ENCODE measurements around the gene MYO3B.
"Not testable (repeated sequence)": the region's sequence is repeated elsewhere in the genome, so short reads cannot be mapped to it uniquely, and the experiment has no call there.

The MYO3B gene

DNA sequence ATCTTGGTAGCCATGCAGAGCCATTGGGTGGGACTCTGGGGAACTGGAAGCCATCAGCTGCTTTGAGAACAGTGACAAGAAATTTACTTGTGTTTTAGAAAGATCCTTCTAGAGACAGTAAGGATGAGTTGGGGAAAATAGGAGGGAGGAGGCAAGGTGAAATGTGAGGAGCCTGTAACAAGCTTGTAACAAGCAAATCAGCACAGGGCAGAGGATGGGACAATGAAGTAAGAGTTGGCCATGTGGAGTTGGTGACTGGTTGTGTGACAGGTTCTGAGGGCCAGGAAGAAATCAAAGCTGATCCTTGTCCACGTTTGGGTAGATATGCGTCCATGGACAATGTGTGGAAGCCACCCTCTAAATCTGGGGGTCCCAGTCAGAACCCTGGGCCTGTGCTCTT is 84.4 kb downstream of the MYO3B start:
- no peak overlapping the region for H3K27ac ChIP-seq
- TF ChIP-seq ZFX (IDR thresholded peaks at IDR 0.05), result no peak
- TF ChIP-seq, protein P1, sequence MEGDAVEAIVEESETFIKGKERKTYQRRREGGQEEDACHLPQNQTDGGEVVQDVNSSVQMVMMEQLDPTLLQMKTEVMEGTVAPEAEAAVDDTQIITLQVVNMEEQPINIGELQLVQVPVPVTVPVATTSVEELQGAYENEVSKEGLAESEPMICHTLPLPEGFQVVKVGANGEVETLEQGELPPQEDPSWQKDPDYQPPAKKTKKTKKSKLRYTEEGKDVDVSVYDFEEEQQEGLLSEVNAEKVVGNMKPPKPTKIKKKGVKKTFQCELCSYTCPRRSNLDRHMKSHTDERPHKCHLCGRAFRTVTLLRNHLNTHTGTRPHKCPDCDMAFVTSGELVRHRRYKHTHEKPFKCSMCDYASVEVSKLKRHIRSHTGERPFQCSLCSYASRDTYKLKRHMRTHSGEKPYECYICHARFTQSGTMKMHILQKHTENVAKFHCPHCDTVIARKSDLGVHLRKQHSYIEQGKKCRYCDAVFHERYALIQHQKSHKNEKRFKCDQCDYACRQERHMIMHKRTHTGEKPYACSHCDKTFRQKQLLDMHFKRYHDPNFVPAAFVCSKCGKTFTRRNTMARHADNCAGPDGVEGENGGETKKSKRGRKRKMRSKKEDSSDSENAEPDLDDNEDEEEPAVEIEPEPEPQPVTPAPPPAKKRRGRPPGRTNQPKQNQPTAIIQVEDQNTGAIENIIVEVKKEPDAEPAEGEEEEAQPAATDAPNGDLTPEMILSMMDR (conservative IDR thresholded peaks at IDR 0.05), result no peak

DNA sequence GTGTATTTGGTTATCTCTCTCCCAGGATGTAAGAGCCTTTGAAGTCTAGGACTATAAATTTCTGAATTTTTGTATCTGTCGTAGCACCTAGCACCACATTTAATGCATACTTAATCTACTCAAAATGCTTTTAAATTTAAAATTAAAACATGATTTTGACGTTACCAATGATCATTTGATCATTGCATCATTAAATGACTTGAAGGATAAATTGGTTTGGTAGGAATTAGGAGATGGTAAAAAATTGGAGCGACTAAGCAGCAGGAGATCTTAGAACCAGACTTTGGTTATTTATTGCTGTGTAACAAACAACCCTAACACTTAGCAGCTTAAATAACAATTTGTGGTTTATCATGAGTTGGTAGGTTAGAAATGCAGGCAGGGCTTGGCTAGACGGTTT is 84.9 kb downstream of the MYO3B start:
- H3K27ac ChIP-seq, result no peak overlapping the region
- TF ChIP-seq, protein P1 (conservative IDR thresholded peaks at IDR 0.05), result no peak
- TF ChIP-seq ZFX (IDR thresholded peaks at IDR 0.05), result no peak

DNA sequence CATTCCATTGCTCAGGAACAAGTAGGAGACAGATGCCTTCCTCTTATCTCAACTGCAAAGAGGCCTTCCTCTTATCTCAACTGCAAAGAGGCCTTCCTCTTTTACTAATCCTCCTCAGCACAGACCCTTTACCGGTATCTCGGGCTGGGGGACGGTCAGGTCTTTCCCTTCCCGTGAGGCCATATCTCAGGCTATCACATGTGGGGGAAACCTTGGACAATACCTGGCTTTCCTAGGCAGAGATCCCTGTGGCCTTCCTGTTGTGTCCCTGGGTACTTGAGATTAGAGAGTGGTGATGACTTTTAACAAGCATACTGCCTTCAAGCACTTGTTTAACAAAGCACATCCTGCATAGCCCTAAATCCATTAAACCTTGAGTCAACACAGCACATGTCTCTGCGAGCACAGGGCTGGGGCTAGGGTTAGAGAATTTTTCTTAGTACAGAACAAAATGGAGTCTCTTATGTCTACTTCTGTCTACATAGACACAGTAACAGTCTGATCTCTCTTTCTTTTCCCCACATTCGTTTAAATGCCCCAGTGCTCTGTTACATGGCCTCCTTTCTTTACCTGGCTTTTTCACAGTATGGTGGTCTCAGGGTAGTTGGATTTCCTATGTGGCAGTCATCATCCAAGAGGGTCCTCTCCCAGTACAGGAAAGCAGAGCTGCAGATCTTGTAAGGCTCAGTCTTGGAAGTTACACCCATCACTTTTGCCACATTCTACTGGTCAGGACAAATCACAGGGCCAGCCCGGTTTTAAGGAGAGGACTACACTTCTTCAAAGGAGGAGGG is 86.0 kb downstream of the MYO3B start:
- H3K27ac ChIP-seq, result not testable (repeated sequence)

DNA sequence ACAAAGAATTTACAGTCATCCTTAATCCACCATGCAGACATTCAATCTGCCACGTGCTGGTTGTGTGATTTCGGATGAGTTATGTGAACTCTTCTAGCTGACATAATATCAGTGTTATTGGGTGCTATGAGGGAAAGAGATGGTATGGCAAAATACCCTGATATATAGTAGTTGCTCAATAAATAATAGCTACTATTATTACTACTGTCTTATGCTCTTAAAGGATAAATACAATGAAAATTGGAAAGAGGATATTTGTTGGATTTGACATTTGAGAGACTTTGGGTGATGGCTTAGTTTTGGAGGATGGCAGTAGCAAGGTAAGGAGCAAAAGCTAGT is 86.5 kb downstream of the MYO3B start:
- H3K27ac ChIP-seq, result no peak overlapping the region
- TF ChIP-seq, protein P1 (conservative IDR thresholded peaks at IDR 0.05), result no peak
- TF ChIP-seq ZFX (IDR thresholded peaks at IDR 0.05), result no peak

DNA sequence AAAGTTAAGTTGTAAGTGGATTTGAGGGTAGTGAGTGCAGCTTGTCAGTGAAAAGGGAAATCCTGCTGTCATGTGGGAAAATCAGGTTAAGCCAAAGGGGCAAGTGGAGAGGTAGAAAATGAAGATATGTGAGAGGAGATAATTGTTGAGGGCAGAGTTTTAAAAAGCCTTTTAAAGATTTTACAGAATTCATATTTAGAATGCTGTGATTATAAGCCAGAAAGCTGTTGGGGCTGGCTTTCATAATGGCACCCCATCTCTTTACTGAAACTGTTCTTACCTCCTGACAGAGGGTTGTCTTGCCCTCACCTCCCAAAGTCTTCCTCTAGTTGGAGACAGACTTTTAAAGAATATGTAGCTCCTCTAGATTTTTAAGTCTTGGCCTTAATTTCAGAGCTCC is 86.9 kb downstream of the MYO3B start:
- H3K27ac ChIP-seq, result no peak overlapping the region
- no peak for TF ChIP-seq ZFX (IDR thresholded peaks at IDR 0.05)
- TF ChIP-seq, protein P1 (conservative IDR thresholded peaks at IDR 0.05), result no peak

DNA sequence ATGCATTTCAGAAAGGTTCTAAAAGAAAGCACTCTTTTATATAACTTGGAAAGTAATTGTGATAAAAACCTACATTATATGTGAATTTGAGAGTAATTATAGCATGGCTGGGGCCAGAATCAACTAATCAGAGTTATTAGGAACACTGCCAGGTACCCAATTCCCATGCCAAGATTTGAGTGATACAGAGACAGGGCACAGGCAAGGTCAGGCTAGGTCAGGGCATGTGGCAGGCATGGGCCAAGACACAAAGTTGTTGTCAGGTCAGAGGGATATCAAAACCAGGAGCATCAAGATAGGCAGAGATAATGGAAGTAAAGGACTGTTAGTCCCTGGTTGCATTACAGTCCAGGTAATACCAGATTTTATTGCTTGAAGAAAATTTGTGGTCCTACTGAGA is 87.4 kb downstream of the MYO3B start:
- TF ChIP-seq ZFX (IDR thresholded peaks at IDR 0.05), result no peak
- TF ChIP-seq, protein P1 (conservative IDR thresholded peaks at IDR 0.05), result no peak

DNA sequence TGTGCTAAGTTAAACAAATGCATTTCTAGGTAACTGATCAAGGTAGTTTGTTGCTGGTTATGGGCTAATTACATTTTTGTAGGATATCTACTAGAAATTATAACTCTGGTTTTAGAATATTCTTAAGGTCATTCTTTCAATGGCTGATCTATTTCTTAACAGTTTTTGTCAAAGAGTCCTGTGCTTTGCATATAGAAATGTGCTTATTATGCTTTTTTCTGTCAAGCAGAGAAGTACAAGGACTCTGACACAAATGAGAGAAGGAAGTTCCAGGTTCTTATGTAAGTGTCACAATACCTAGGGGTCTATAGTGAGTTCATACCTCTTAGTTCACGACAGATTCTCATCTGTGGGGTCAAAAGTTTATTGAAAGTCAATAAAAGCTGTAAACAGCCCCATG is 88.4 kb downstream of the MYO3B start:
- H3K27ac ChIP-seq, result no peak overlapping the region
- no peak for TF ChIP-seq ZFX (IDR thresholded peaks at IDR 0.05)
- TF ChIP-seq, protein P1 (conservative IDR thresholded peaks at IDR 0.05), result no peak

More for the DNA sequence above, 87.4 kb downstream of the MYO3B start:
- no peak overlapping the region for H3K27ac ChIP-seq

DNA sequence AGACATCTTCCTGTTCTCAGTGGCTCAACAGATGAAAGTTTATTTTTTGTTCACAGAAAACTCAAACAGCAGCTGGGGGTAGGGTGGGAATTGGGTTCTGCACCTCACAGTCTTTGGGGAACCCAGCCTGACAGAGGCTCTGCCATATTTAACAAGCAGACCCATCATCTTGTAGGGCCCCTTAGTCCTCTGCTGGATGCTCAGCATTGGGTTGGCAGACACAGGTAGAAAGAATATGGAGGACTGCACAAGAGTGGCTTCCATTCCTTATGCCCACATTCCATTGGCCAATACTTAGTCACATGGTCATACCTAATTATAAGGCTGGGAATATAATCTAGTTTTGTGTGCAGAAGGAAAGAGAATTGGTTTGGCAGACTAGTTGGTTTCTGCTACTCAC is 89.1 kb downstream of the MYO3B start:
- no peak overlapping the region for H3K27ac ChIP-seq
- TF ChIP-seq, protein P1 (conservative IDR thresholded peaks at IDR 0.05), result no peak
- TF ChIP-seq ZFX (IDR thresholded peaks at IDR 0.05), result no peak
